Activated CD8-positive, alpha-beta memory T cell treated with anti-CD3 and anti-CD28 coated beads, Interleukin-2, amount 50 U/mL, for 48 hours (primary cell): ENCODE data around the gene LHX3.

Experiments used
- DNase-seq: peaks from one replicate; pipeline ENCODE4 v3.0.0-alpha.2; 2020

Gene LHX3

DNA sequence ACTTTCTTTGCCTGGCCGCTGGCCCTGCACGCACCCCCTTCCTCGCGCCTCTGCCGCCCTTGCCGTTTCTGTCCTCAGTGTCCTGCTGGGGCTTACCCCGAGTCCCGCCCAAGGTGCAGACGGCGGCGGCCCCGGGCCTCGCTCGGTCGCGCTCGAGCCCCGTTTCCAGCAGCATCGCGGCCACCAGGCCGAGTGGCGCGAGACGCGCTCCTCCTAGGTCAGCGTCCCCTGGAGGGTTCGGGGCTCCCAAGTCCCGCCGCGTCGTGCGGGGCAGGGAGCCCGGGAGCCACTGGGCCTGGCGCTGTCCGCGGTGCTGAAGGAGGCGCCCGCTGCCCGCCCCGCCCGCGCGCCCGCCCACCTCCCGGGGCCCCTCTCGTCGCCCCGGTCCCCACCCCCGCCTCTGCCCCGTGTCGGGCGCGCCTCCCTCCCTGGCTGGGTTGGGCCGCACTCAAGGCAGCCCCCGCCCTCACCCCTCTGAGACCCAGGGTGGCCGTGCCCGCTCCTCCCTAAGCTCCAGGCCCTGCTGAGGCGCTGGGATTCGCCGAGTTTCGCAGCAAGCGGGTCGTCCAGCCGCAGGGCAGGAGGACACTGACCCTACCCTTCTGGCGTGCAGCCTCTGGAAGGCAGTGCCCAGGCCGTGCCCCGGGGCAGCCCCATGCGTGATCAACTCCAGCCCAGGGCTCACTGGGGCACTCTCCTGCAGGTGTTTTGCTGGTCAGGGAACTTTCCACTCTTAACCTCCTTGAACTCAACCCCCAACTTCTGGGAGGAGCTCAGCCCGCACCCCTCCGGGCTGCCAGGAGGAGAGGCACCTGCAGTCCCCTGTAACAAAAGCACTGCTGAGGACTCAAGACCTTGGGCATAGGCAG, at the start of gene LHX3:
Gene LHX3, minus strand, starts transcription at position 291 of the 869 bp plus-strand sequence. Its CDS starts 116 bp downstream, at position 175.
- no peak for DNase-seq

DNA sequence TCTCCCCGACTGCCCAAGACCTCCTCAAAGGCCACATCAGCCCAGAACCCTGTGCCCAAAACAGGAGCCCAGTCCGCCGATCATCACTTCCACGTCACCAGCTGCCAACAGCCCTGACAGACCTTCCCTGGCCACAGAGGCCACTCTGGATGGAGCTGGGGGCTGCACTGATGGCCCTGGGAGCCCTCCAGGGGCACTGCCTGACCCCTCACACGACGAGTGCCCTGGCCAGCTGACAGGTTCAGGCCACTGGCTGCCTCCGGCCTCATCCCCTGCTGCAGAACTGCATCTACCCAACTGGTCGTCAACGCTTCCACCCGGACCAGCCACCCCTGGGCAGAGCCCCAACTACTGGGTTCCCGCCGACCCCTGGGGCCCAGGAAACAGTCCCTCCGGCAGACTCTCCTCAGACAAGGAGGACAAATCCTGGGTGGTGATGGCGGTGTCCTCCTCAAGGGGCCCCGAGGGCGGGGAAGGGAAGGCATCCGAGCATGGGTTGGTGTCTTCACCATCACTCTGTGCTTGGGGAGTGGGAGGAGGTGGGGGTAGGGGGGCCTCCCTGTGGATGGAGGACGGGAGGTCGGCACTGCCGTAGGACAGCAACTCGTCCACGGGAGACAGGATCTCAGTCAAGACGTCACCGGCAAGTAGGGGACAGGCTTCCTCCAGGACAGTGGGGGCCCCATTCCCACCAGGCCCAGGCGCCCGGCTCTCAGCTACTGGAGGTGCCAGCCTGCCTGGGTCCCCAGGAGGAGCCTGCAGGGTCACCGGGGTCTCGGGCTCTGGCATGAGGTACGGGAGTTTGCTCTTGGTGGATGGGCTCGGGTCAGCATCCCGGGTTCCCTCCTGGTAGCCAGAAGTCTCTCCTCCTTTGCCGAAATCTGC, 48.6 kb upstream of the LHX3 start:
- DNase-seq: no peak

DNA sequence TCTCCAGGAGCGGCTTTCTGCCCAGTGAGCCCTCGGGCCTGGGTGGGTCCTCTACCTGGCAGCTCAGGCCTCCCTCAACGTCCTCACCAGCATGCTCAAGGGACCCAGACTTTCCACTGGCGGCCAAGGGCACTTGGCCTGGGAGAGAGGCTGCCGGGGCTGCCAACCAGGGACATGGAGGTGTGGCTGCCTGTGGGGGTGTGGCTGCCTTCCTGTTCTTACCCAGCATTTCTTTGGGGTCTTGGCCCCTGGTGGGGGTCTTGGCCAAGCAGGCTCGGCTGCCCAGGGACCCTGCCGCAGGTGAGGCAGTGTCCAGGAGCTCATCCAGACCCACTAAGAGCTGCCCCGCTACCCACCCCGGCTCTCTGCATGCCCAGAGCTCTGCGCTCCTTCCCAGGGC, 47.9 kb upstream of the LHX3 start:
- no peak for DNase-seq

- DNase-seq: no peak
These were observed 47.4 kb upstream of the LHX3 start for GRCh38 chr9:136252281-136252680.

GRCh38 chr9:136251264-136252115, 46.6 kb upstream of the LHX3 start:
- no peak for DNase-seq

GRCh38 chr9:136250676-136251075, 45.7 kb upstream of the LHX3 start:
- no peak for DNase-seq

- DNase-seq: no peak
These were observed 45.1 kb upstream of the LHX3 start for GRCh38 chr9:136249877-136250559.

DNA sequence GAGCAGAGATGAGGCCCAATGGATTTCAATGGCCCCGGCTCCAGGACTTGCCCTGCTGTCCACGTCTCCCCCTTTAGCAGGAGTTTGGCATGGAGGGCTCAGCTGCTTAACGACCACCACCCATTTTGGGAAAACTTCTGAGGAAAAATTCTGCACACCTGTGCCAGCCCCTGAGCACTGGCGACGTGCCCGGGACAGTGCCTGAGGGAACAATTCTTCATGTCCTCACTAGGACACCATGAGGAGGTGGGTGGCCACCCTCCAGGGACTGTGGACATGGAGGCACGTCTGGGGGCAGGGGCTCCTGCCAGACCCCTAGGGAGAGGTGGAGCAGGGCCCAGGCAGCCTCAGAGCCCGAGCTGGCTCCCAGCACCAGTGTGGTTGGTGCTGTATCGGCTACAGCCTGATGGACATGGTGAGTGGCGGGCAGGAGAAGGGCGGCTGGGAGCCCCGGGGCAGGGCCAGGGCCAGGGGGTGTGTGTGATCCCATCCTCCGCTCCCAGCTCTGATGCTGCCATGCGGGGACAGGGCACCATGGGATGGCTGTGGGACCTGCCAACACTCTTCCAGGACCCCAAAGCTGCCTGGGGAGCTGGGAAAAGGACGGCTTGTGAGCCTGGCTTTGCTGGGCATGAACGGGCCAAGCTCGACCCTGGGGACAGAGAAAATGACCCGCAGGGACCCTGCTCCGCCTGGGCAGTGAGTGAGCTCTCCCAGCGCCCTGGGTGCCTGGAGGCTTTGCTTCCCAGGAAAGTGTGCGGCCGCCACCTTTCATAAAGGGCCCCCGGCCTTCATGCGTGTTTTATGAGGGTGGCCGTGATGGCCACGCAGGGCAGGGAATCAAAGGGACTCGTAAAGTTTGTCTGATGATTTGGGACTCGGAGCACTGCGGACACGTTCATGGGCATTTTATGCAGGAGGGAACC, 44.3 kb upstream of the LHX3 start:
- DNase-seq: no peak

- DNase-seq: no peak
These were observed 43.2 kb upstream of the LHX3 start for GRCh38 chr9:136247947-136248637.

DNA sequence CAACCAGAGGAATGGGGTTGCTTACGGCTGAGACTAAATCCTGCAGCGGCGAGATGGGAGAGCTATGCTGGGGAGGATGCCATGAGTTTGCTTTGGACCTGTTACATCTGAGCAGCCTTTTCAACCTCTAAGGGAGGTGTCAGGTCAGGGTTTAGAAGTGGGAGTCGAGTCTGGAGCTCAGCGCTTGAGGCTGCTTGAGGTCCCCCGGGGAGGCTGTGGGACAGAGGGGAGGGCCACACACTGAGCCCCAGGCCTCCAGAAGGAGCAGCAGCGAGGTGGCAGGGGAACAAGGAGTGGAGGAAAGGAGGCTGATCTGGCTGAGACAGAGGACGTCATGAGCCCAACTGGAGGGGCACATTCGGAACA, 42.6 kb upstream of the LHX3 start:
- no peak for DNase-seq

- DNase-seq: no peak
These were observed 42.1 kb upstream of the LHX3 start for GRCh38 chr9:136246849-136247550.

DNA sequence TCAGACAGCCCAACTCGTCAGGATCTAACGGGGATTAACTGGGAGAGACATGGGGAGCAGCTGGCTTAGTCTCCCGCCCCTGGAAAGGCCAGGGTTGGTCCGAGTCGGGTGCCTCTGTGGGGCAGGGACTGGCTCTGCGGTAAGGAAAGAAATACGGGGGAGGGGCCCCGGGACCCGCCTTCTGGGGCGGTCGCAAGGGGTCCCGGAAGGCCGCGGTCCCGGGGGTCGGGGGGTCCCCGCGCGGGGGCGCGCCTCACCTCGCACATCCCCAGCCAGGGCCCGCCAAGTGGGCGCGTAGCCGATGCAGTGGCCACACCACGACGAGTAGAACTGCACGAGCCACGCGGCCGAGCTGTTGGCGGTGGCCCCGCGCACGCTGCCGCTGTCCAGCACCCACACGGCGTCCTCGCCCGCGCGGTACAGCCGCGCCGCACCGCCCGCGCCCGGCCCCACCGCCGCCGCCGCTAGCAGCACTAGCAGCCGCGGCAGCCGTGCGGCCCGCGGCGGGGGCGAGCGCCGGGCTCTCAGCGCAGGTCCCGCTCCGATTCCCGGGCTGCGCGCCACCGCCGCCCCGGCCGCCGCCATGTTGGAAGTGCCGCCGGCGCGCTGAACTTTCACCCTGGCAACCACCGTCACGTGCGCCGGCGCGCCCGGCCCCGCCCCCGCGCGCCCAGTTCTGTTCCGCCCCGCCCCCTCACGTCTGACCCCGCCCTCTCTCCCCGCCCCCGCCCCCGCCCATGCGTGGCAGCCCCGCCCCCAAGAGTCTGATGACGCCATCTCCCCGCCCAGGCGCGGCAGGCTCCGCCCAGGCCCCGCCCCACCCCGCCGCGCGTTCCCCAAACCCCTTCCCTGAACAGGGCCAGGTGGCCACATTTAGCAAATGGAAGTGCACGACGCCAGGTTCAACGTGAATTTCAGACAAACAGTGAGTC, 40.6 kb upstream of the LHX3 start, which contains the start of gene QSOX2:
Gene QSOX2, minus strand, starts transcription at position 594 of the 932 bp plus-strand sequence. Its CDS starts 9 bp downstream, at position 585.
- DNase-seq: peak; percentile 94

DNA sequence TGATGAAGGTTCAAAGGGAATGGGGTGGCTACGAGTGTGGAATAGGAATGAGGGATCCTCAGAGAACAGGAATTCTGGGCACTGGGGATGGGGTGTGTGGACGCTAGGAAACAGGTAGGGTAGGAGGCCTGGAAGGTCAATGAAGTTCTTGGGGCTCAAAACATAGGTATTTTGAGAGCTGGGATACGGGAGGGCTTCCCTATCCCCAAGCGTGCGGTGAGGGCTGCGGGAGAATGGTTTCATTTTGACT, 40.0 kb upstream of the LHX3 start:
- no peak for DNase-seq

GRCh38 chr9:136244122-136244968, 39.4 kb upstream of the LHX3 start:
- peak; percentile 72 for DNase-seq

DNA sequence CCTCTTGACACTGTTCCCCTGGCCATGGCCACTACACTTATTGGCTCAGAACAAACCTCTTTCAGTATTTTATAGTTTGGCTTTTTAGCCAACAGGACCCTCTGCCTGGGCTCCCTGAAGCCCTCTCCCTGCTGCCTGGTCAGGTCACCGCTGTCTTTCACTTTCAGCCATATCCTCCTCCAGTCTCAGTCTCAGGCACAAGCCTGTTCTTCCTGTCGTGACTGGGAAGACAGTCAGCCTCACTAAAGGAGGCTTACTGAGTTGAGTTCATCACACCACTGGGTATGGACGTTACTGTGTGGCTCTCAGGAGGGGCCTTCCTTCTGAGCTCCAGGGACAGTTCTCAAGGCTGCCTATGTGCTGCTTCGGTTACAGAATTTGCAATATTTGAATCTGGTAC, 38.7 kb upstream of the LHX3 start:
- DNase-seq: no peak

DNA sequence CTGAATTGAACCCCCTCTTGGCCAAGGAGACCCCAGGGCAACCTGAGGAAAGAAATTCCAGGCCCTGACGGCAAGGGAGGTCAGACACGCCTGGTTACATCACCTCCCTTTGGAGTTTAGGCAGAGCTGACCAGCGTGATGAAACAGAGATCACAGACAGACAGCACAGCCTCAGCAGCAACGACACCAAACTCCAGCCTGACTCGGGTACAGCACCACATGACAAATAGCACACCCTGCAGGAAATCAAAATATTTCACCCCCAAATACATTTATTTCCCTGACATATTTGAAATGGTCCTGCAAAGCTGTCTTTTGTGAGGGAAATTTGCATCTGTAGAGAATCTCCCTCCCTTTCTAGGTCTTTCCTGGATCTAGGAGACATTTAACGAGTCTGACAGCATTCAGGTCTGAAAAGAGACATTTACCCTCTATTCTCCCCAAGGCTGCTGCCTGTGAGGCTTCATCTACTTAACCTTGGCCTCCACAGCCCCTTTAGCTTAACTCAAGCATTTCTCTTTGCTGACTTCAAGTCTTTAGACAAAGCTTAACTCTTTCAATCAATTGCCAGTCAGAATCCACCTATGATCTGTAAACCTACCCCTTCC, 38.1 kb upstream of the LHX3 start:
- no peak for DNase-seq

DNA sequence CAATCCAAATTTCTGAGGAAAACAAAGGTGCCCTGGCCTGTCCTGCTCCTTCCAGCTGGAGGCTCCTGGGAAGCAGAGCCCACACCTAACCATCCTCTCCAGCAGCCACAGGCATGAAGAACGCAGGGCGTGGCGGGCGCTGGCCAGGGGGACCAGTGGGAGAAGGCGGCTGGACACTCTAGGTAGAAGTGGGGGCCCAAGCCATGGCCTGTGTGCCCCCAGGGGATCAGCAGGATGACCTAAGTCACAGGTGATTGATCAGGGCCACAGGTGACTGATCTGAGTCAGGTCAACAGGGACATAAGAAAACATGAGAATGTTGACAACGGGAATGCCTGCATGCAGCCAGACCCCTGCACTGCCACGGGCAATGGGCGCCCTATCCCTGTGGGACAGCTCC, 37.3 kb upstream of the LHX3 start:
- DNase-seq: no peak

- no peak for DNase-seq
These were observed 36.6 kb upstream of the LHX3 start for GRCh38 chr9:136241542-136241941.
